ENCODE data around the gene GUCA1A.

- TF ChIP-seq CTCF (IDR thresholded peaks at IDR 0.05): no peak
- TF ChIP-seq POLR2A (IDR thresholded peaks at IDR 0.05): no peak
- TF ChIP-seq EP300 (IDR thresholded peaks at IDR 0.05): no peak
Observed at GRCh38 chr6:42220807-42221206, 47.6 kb downstream of the GUCA1A start.

All from tibial nerve (tissue), 4 donors.